GM23338 (cell line): Measurements from ENCODE around the gene NRG3. TPM values are rescaled to one million over a fixed set of nuclear protein-coding genes. Genes with fewer than 3 reads are reported as not detected.

Experiments
- ATAC-seq: fragments of 200-7000 bp; cut with Tn5 transposase; 3 replicates; pipeline ENCODE4 v1.9.1; 2020
- DNase-seq: peaks from one replicate; pipeline ENCODE4 v3.0.0-alpha.2; 2015; ENCODE audit warnings: low spot score
- H2AFZ ChIP-seq: fragments of 200-600 bp; sonication (generic); 2 replicates; pipeline ENCODE4 v1.8.0; 2016; ENCODE audit warnings: antibody characterized with exemption, mild to moderate bottlenecking, moderate library complexity
- H3F3A ChIP-seq: fragments of 200-600 bp; sonication (generic); replicated peaks from 2 replicates; pipeline ENCODE4 v1.8.0; 2017; ENCODE audit warnings: antibody characterized with exemption, mixed run types, low read depth
- H3K27ac ChIP-seq: fragments of 200-600 bp; sonication (generic); 2 replicates; pipeline ENCODE4 v1.6.1; 2016; ENCODE audit warnings: low read depth
- H3K27me3 ChIP-seq: fragments of 200-600 bp; sonication (generic); 2 replicates; pipeline ENCODE4 v1.8.0; 2016; ENCODE audit warnings: mild to moderate bottlenecking, mixed run types, moderate library complexity; ENCODE audit not compliant: insufficient read depth
- H3K36me3 ChIP-seq: fragments of 200-600 bp; sonication (generic); 2 replicates; pipeline ENCODE4 v1.8.0; 2016; ENCODE audit warnings: mild to moderate bottlenecking; ENCODE audit not compliant: insufficient read depth
- H3K4me1 ChIP-seq: fragments of 200-600 bp; sonication (generic); 2 replicates; pipeline ENCODE4 v1.8.0; 2016; ENCODE audit warnings: mild to moderate bottlenecking, moderate library complexity; ENCODE audit not compliant: insufficient read depth
- H3K4me2 ChIP-seq: fragments of 200-600 bp; sonication (generic); 2 replicates; pipeline ENCODE4 v1.7.1; 2017; ENCODE audit warnings: mixed run types
- H3K4me3 ChIP-seq: fragments of 200-600 bp; sonication (generic); 2 replicates; pipeline ENCODE4 v1.6.1; 2016; ENCODE audit warnings: mixed run types
- H3K79me2 ChIP-seq: fragments of 200-600 bp; sonication (generic); replicated peaks from 2 replicates; pipeline ENCODE4 v1.8.0; 2017; ENCODE audit warnings: mild to moderate bottlenecking; ENCODE audit not compliant: insufficient read depth
- H3K9me2 ChIP-seq: fragments of 200-600 bp; sonication (generic); 2 replicates; pipeline ENCODE4 v1.8.0; 2017; ENCODE audit not compliant: insufficient read depth
- H4K20me1 ChIP-seq: fragments of 200-600 bp; sonication (generic); replicated peaks from 2 replicates; pipeline ENCODE4 v1.8.0; 2017; ENCODE audit warnings: mild to moderate bottlenecking; ENCODE audit not compliant: insufficient read depth
- H3K27ac Mint-ChIP-seq: 2 replicates; pipeline ENCODE4 v1.8.0; 2020; ENCODE audit warnings: inconsistent platforms, mild to moderate bottlenecking, moderate library complexity, mixed read lengths
- H3K27me3 Mint-ChIP-seq: 3 replicates; pipeline ENCODE4 v1.8.0; 2022; ENCODE audit warnings: low read depth, mild to moderate bottlenecking, moderate library complexity, mixed read lengths, inconsistent platforms; ENCODE audit not compliant: insufficient read depth, poor library complexity
- H3K36me3 Mint-ChIP-seq: 3 replicates; pipeline ENCODE4 v1.8.0; 2021; ENCODE audit warnings: low read depth, mild to moderate bottlenecking, inconsistent platforms, moderate library complexity, mixed read lengths
- H3K4me1 Mint-ChIP-seq: 3 replicates; pipeline ENCODE4 v1.8.0; 2020; ENCODE audit warnings: mild to moderate bottlenecking, inconsistent platforms, mixed read lengths
- H3K4me3 Mint-ChIP-seq: 3 replicates; pipeline ENCODE4 v1.8.0; 2021; ENCODE audit warnings: moderate library complexity, mild to moderate bottlenecking, inconsistent platforms, mixed read lengths
- H3K9me3 Mint-ChIP-seq: 3 replicates; pipeline ENCODE4 v1.8.0; 2020; ENCODE audit warnings: moderate library complexity, mild to moderate bottlenecking, inconsistent platforms, mixed read lengths
- CTCF ChIP-seq, 2 experiments: fragments of 200-600 bp in 1 of 2; sonication (generic) in 1 of 2; conservative IDR thresholded peaks; 2 replicates each; pipeline versions ENCODE4 v1.5.1 to v1.6.1; 2016 to 2017; ENCODE audit warnings: antibody characterized with exemption in 2 of 2, low read depth in 2 of 2, mild to moderate bottlenecking in 2 of 2, moderate library complexity in 1 of 2
- EZH2 ChIP-seq: fragments of 200-600 bp; sonication (generic); IDR thresholded peaks from one replicate; pipeline ENCODE4 v1.8.0; 2017; ENCODE audit warnings: antibody characterized with exemption, mild to moderate bottlenecking, low read depth; ENCODE audit not compliant: unreplicated experiment
- EZH2phosphoT487 ChIP-seq: fragments of 200-600 bp; sonication (generic); IDR thresholded peaks from one replicate; pipeline ENCODE4 v1.8.1; 2018; ENCODE audit warnings: antibody characterized with exemption; ENCODE audit not compliant: unreplicated experiment
- JUNB ChIP-seq: IDR thresholded peaks from one replicate; pipeline ENCODE4 v1.6.1; 2016; ENCODE audit warnings: antibody characterized with exemption; ENCODE audit not compliant: unreplicated experiment
- NANOG ChIP-seq: IDR thresholded peaks from 2 replicates; pipeline ENCODE4 v1.6.1; 2016; ENCODE audit warnings: antibody characterized with exemption, borderline replicate concordance
- POLR2AphosphoS5 ChIP-seq: IDR thresholded peaks from 2 replicates; pipeline ENCODE4 v1.6.1; 2016; ENCODE audit warnings: antibody characterized with exemption, low read depth
- REST ChIP-seq: IDR thresholded peaks from one replicate; pipeline ENCODE4 v1.6.1; 2018; ENCODE audit warnings: antibody characterized with exemption; ENCODE audit not compliant: unreplicated experiment
- STAT1 ChIP-seq: IDR thresholded peaks from one replicate; pipeline ENCODE4 v1.6.1; 2016; ENCODE audit warnings: antibody characterized with exemption; ENCODE audit not compliant: unreplicated experiment
- ZNF114 ChIP-seq: fragments of 250-450 bp; sonication (Bioruptor Pico); IDR thresholded peaks from 2 replicates; pipeline ENCODE4 v1.5.0; 2020; ENCODE audit warnings: mild to moderate bottlenecking, moderate library complexity
- ZNF462 ChIP-seq: fragments of 250-450 bp; sonication (Bioruptor Pico); IDR thresholded peaks from 2 replicates; pipeline ENCODE4 v1.5.0; 2020; ENCODE audit warnings: mild to moderate bottlenecking, moderate library complexity
- polyA plus RNA-seq: library from polyadenylated mRNA; unstranded; fragments of >200 nt; fragmentation: Nextera tagmentation; extraction: Ambion mirVana; gene quantifications from 2 replicates; pipeline ENCODE4 v1.2.1, GENCODE V29; 2016
- total RNA-seq: library from RNA; depleted of rRNA; stranded (reverse); fragments of >200 nt; shearing (Covaris generic); gene quantifications from 2 replicates; pipeline ENCODE4 v1.2.3, GENCODE V29; 2014

Gene NRG3
- total and polyA plus RNA-seq, 2 experiments from 2014 or later, result 1.9 to 3.9 TPM

GRCh38 chr10:82245906-82246560 lies 371.0 kb downstream of the NRG3 start (continued):
- TF ChIP-seq CTCF (conservative IDR thresholded peaks at IDR 0.05; ENCODE audit: low read depth in 2 of 2) (no peak), ZNF114 (CRISPR knock-in tag) (no peak), JUNB (no peak), NANOG (no peak)

GRCh38 chr10:82249141-82249540 lies 374.1 kb downstream of the NRG3 start:
- no peak overlapping the region for H3K4me3 ChIP-seq
- H3K4me1 ChIP-seq, result peaks cover 10% of the 10 kb centered on the region; the same call in 1 of the 2 replicates
- H3K27me3 ChIP-seq, result no peaks in the 10 kb centered on the region
- H3K36me3 ChIP-seq, result peaks cover under 1% of the 10 kb centered on the region; the same call in 1 of the 2 replicates
- Mint-ChIP-seq H3K4me3 (no peak overlapping the region), H3K27me3 (no peaks in the 10 kb centered on the region), H3K36me3 (no peaks in the 10 kb centered on the region), H3K9me3 (no peaks in the 10 kb centered on the region), H3K27ac (no peak overlapping the region), H3K4me1 (peaks cover 38% of the 10 kb centered on the region)
- no peak for ATAC-seq
- no peak overlapping the region for H3K27ac ChIP-seq
- H3K4me2 ChIP-seq, result no peak overlapping the region
- H3K9me2 ChIP-seq, result peaks cover 8% of the 10 kb centered on the region; the same call in 1 of the 2 replicates
- no peaks in the 10 kb centered on the region for H3K79me2 ChIP-seq
- H3F3A ChIP-seq, result no peaks in the 10 kb centered on the region
- H4K20me1 ChIP-seq, result no peaks in the 10 kb centered on the region
- DNase-seq, result no peak
- H2AFZ ChIP-seq, result no peak overlapping the region
- TF ChIP-seq NANOG (no peak), POLR2AphosphoS5 (no peak), JUNB (no peak), ZNF462 (CRISPR knock-in tag) (no peak), CTCF (conservative IDR thresholded peaks at IDR 0.05; ENCODE audit: low read depth in 2 of 2) (no peak), EZH2phosphoT487 (no peak), STAT1 (no peak), REST (no peak), ZNF114 (CRISPR knock-in tag) (no peak), EZH2 (no peak)
